Stimulated activated CD4-positive, alpha-beta T cell treated with anti-CD3 and anti-CD28 coated beads, Interleukin-2, amount 100 ng/mL, for 48 hours (primary cell): ENCODE data around the gene ARHGEF1.

Experiments used
- DNase-seq, 2 donors: peaks; one replicate each; pipeline ENCODE4 v3.0.0-alpha.2; 2020

ARHGEF1 gene, protein sequence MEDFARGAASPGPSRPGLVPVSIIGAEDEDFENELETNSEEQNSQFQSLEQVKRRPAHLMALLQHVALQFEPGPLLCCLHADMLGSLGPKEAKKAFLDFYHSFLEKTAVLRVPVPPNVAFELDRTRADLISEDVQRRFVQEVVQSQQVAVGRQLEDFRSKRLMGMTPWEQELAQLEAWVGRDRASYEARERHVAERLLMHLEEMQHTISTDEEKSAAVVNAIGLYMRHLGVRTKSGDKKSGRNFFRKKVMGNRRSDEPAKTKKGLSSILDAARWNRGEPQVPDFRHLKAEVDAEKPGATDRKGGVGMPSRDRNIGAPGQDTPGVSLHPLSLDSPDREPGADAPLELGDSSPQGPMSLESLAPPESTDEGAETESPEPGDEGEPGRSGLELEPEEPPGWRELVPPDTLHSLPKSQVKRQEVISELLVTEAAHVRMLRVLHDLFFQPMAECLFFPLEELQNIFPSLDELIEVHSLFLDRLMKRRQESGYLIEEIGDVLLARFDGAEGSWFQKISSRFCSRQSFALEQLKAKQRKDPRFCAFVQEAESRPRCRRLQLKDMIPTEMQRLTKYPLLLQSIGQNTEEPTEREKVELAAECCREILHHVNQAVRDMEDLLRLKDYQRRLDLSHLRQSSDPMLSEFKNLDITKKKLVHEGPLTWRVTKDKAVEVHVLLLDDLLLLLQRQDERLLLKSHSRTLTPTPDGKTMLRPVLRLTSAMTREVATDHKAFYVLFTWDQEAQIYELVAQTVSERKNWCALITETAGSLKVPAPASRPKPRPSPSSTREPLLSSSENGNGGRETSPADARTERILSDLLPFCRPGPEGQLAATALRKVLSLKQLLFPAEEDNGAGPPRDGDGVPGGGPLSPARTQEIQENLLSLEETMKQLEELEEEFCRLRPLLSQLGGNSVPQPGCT

DNA sequence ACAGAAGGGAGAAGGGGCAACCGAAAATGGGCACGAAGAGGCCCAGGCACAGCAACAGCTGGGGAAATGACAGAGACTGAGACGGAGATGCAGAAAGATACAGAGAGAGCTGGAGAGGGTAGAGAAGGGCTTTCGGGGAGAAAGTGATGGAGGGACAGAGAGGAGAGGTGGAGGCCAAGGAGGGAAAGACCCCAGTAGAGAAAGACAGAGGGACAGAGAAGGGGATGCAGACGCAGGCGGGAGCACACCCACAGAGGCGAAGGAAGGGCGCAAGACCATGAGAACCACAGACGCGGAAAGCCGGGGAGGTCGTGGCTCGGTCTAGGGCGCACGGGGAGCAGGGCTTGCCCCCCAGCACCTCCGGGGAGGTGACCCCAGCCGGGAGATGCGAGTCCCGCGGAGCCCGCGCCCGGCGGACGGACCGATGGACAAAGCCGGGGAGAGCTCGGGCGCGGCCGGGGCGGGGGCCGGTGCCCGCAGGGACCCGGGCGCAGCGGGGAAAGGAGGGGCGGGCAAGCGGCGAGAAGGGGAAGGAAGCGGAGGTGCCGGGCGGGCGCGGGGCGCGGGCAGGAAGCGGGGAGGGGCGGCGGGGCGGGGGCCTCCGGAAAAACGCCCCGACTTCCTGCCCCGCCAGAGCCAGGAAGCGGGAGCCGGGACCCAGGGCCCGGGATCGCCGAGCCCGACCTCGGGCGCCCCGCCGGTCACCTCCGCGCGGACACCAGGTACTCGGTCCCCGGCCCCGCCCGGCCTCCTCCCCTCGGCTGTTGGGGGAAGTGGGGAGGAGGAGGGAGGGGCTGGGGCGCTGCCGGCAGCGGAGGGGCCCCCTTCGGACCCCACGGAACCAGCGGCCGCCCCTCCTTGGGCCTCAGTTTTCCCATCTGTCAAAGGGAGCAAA, at the start of gene ARHGEF1:
ARHGEF1 (plus strand) TSS at position 617 of the 895 bp plus-strand sequence. CDS start 4,899 bp downstream, outside the sequence.
- DNase-seq = no peak

DNA sequence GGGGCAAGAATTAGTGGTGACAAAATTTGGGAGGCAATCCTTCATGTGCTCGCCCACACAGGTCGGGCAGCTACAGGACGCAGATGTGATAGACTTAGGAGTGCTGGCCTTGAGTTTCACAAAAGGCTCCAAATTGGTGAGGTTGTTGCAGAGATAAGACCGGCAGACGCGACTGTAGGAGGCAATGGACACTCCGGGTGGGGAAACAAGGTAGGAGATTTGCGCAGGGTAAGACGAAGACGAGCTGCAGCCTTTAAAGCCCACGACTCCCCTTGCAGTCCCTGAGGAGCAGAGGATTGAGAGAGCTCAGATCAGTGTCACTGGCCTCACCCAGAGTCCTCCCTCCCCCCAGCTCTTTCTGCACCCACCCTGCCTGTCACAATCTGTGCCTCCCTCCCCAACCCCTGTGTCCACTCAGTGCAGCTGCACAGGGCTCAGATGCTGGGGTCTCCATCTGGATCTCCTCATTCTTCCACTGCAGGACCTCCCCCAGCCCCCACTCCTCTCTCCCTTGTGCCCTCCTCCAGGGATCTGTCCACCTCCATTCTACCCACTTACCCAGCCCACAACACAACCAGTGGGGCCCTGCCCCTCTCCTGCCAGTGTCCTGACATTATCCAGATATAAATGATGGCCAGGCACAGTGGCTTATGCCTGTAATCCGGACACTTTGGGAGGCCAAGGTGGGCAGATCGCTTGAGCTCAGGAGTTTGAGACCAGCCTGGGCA, 44.8 kb upstream of the ARHGEF1 start:
- no peak for DNase-seq

DNA sequence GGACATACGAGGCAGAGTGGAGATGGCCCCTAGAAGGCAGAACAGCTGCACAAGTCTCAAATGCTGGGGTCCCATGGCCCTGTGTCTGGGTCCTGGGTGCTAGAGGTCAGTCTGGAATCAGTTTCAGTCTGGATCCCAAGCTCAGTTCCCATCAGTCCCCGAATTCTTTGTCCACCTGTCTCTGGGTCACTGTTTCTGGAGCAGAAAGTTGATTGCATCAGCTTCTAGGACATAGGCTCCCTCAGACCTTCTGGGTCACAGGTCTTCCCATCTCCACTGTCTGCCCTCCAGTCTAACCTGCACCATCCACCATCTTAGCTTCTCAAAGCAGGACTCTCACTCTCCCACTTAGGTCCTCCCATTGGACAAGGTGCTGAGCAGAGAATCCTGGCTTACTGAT, 43.8 kb upstream of the ARHGEF1 start:
- no peak for DNase-seq

DNA sequence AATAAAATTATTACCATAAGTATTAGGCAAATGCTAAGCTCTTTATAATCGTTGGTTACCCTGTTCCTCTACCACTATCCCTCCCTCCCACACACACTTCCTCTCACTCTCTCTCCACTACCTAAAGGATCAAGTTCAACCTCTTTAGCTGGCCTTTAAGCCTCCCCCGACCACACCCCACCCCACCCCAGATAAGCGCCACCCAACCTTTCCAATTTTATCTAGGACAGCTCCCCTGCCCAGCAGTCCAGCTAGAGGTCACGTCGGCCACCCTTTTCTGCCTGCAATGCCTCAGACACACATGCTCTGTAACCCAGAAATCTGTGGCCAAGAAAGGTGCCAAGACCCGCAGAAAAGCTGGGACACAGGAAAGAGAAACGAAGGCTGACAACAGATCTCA, 39.6 kb upstream of the ARHGEF1 start:
- no peak for DNase-seq

DNA sequence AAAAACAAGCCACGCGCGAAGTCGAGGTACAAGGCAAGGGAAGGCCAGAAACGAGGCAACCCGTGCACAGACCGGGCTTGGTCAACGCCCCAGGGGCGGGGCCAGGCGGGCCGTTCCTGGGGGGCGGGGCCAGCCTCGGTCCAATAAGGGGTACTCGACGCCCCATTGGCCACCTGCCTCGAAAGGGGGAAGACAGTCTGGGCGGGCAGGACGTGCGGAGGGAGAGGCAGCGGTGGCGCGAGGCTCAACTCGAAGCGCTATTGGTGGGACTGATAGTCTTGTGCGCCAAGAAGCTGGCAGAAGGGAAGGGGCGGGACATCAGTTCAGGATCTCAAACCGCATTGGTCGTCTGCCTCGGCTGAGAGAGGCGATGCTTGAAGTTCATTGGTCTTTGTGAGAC, 38.4 kb upstream of the ARHGEF1 start, which contains the start of gene LYPD4:
LYPD4 (minus strand) TSS at position 83 of the 400 bp plus-strand sequence. CDS start 5,398 bp downstream, outside the sequence.
- no peak for DNase-seq

DNA sequence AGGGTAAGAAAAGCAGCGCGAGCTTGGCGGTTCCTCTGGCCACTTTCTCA, 38.2 kb upstream of the ARHGEF1 start, which contains the start of gene DMRTC2:
DMRTC2 (plus strand) TSS at position 42 of the 50 bp plus-strand sequence. CDS start 2,387 bp downstream, outside the sequence.
- DNase-seq = no peak

DNA sequence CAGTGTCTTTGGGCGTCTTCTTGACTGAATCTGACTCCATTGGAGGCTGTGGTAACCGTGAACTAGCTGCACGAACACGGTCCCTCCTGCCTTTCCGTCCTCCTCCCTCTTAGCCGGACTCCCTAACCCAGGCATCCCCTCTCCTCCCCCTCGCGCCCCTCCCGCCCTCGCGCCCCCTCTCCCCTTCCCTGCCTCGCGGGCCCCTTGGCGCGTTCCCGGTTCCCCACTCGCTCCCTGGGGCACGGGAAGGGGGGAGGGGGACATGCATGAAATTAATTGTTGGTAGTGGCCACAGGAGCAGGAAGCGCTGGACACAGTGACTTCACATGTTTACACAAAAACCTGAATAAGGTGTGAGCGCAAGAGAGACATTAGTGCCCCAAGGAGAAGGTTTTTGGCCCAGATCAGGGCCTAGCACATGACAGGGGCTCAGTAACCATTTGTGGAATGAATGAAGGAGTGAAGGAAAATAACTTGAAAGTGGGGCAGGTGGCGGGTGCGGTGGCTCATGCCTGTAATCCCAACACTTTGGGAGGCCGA, 37.9 kb upstream of the ARHGEF1 start:
- no peak for DNase-seq

DNA sequence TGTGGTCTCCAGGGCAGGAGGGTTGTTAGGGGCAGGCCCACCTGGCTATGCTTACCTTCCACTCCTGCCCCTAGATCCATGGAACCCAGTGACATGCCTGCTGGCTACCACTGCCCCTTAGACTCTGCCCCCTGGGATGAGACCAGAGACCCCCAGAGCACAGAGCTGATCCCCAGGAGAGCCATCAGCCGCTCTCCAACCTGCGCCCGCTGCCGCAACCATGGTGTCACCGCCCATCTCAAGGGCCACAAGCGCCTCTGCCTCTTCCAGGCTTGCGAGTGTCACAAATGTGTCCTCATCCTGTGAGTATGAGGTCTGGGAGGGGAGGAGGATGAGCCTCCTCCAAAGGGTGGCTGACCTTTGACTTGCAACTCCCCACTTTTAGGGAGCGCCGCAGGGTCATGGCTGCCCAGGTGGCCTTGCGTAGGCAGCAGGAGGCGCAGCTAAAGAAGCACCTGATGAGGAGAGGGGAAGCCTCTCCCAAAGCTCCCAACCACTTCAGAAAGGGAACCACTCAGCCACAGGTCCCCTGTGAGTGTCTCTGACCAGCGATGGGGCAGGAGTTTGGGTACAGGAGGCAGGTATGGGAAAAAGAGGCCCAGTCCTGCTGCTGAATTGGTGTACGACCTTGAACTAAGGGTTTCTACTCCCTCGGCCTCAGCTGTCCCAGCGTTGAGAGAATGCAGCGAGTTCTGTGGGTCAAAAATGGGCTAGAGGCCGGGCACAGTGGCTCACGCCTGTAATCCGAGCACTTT, 35.5 kb upstream of the ARHGEF1 start:
- no peak for DNase-seq

DNA sequence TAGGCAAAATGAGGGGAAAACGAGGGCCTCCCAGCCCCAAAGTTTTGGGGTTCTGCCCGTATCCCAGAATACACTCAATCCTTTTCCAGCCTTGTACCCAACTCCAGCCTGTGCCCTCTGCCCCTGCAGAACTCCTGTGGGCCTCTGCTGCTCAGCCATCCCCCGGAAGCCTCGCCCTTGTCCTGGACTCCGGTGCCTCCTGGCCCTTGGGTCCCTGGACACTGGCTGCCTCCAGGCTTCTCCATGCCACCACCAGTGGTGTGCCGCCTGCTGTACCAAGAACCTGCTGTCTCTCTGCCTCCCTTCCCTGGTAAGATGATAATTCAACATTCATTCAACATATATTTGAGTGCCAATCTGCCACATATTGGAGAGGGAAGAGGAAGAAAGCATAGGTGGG, 34.3 kb upstream of the ARHGEF1 start:
- no peak for DNase-seq

DNA sequence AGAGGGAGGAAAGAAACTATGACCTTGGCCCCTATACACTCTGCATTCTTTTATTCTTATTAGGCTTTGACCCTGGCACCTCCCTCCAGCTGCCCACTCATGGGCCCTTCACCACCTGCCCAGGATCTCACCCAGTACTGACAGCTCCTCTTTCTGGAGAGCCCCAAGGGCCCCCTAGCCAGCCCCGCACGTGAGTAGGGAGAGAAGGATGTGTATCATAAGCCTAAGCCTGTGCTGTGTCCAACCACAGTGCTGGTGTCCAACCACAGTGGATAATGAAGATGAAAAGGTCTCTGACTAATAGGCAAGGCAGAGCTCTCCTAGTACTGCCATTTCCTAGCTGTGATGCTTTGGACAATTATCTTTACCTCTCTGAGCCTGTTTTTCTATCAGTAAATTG, 33.9 kb upstream of the ARHGEF1 start:
- DNase-seq = no peak

DNA sequence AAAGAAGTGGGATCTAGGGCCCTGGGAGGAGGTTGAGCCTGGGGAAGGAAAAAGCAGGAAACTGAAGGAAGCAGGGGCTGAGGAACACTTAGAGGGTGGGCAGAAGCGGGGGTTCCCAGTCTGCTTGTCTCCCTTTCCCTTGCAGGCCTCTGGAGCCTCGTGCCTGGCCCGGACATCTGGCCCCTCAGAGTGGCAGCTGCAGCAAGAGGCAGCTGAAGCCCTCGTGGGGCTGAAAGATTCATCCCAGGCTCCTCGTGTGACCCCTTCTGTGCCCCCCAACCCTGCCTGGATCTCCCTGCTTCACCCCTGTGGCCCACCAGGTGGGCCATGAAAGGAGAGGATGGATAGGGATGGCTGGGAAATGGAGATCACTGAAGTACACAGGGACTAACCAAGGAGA, 32.6 kb upstream of the ARHGEF1 start:
- no peak for DNase-seq

DNA sequence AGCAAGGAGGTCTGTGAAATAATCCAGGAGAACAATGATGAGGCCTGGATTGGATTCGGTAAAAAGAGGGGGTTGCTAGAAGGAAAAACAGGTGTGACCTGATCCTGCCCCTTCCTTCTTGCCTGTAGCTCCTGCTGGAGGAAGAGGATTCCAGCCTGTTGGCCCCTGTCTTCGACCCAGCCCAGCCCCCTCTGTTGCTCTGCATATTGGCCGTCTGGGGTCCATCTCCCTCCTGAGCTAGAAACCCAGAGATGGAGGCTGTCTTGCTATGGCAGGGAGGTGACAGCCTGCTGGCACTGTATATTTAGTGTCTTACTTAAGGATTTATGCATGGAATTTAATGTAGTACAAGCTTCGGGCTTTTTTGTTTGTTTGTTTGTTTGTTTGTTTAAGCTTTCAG, 31.5 kb upstream of the ARHGEF1 start:
- DNase-seq = no peak

DNA sequence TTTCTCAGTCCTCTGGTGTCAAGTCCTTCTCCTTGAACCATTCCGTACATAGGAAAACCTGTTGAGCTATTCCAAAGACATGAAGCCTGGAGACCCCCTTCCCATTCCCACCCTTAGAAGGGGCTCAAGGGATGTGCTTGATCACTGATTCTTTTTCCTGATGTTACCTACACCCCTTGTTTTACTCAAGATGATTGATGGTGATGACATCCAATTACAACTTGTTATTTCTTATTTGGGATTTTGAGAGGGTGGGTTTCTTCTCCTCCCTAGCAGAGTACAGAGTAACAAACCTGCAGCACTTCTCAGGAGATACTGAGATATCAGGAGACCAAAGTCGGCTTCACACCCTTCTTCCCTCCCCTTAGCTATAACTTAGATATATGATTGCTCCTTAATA, 29.6 kb upstream of the ARHGEF1 start:
- no peak for DNase-seq

DNA sequence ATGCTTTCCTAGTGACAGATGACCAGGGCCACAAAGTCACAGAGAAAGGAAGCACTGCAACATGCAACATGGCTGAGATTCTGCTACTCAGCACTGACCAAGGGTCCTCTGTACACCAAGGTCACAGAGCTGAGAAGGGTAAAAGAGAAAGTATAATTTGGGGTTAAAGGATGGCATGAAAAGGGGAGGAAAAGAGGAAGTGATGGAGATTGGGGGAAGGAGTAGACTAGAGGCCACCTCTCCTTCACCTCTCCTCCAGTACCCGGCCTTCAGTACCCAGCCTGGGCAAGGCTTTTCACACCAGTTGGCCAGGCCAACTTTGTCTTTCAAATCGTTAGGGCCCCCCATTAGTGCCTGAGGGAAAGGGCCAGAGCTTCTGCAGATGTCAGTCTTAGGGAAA, 29.2 kb upstream of the ARHGEF1 start:
- DNase-seq = no peak

DNA sequence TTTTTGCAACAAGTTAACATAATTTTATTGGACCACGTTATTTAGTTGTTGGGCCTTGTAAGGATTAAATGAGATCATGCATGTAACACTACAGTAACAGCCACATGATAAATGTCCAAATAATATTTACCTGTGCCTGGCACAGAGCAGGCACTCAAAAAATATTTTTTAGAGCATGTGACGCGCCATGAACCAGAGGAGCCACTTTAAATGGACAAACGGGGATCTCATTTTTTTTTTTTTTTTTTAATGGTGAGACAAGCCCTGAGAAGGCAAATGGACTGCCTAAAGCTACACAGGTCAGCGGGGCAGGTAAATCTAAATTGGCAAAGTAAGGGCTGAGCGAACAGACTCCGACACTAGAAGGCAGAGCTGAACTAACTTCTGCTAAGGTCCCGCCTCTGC, 23.8 kb upstream of the ARHGEF1 start:
- no peak for DNase-seq

DNA sequence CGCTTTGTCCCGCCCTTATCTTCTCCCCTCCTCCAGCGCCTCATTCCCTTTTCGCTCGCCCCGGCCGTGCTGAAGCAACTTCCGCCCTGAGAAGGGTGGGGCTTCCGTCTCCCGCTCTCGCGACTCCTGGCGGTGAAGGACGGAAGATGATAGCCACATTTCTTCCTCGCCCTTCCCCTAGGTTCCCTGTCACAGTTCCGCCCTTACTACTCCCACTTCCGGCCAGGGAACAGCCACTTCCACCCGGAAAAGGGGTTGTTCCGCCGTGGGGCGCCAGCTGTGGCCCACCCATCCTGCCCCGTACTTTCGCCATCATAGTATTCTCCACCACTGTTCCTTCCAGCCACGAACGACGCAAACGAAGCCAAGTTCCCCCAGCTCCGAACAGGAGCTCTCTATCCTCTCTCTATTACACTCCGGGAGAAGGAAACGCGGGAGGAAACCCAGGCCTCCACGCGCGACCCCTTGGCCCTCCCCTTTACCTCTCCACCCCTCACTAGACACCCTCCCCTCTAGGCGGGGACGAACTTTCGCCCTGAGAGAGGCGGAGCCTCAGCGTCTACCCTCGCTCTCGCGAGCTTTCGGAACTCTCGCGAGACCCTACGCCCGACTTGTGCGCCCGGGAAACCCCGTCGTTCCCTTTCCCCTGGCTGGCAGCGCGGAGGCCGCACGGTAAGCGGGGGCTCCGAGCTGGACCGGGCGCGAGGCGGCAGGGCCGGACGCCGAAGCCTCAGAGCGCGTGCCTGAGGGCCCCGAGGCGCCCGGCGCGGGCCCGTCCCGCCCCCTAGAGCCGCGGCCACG, 23.2 kb upstream of the ARHGEF1 start, which contains the start of gene RPS19:
RPS19 (plus strand) TSS at position 638 of the 801 bp plus-strand sequence. CDS start 520 bp downstream, outside the sequence.
- peak; percentile 98 for DNase-seq

DNA sequence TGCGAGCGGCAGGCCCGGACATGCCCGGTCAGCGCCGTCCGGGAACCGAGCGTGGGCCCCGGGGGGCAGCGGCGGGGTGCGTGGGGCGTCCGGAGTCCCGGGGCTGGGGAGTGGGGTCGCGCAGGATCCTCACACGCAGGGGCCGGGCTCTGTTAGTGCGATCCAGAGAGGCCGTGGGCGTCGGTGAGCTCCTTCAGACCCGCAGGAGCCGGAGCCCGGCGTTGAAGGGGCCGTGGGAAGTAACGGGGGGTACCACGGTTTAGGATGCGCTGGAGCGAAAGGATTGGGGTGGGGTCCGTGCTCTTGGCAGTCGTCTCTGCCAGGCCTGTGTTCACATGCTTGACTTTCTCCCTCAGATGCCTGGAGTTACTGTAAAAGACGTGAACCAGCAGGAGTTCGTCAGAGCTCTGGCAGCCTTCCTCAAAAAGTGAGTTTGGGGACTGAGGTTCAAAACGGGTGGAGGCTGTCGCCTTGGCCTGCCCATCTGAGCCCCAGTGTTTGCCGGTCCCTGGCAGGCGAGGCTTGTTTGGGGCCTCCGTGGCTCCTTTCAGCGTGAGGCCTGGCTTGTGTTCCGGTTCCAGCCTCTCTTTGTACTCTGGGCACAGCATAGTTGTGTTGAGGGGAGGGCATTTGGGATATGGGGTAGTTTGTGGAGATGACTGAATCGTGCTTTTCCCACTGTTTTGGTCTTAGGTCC, 22.4 kb upstream of the ARHGEF1 start:
- DNase-seq = no peak

DNA sequence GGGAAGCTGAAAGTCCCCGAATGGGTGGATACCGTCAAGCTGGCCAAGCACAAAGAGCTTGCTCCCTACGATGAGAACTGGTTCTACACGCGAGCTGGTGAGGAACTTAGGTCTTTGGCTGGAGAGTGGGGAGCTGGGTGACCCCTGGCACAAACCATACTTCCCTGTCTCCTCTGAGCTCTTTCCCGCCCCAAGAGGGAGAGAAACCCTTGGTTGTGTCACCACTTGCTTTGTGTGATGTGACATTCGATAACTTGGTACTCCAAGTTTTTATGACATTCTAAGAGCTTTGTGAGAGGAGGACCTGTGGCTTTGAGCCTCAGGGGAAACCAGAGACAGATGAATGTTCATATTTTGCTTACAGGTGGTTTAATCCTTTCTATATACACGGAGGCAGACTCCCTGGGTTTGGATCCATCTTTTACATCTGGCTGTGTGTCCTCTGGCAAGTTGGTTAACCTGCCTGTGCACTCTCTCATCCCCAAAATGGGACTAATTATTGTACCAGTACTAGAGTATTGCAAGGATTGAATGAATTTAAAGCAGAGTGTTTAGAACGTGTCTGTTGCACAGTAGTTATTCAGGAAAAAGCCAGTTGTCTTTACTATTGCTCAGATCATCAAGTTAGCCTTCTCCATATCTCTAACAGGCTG, 21.7 kb upstream of the ARHGEF1 start:
- no peak for DNase-seq

DNA sequence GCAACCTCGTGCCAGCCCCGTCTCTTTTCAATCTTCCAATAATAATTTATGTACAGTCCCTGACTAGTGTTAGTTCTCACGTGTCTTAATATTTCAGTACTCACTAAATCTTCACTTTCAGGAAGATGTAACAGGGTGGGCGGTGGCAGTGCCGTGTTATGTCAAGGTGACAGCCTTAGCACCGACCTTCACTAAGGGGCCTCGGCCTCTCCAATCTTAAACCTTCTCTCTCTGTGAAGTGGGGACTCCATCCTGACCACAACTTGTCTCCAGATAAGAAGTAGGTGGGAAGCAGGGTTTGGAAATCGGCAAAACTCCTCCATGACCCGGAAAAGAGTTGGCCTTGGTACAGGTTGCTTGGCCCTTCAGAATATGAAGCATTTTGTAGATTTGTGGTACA, 21.1 kb upstream of the ARHGEF1 start:
- DNase-seq = no peak
